ENCODE data around the gene SHC3. TPM values are rescaled to one million over a fixed set of nuclear protein-coding genes. Genes with fewer than 3 reads are reported as not detected.

Gene SHC3
- total and polyA plus RNA-seq, 8 donors: 0.15 to 1.7 (median 1.0) TPM

GRCh38 chr9:88987661-88988060 is 191.0 kb downstream of the SHC3 start:
- no peak for DNase-seq
- Histone ChIP-seq H3K27me3 (peaks cover 0 to 13% (median 7%) of the 10 kb centered on the region in 3 donors), H3K4me3 (no peak overlapping the region), H3K36me3 (no peaks in the 10 kb centered on the region), H3K27ac (no peak overlapping the region), H3K9me3 (no peaks in the 10 kb centered on the region), H3K4me1 (peaks cover 16 to 35% (median 21%) of the 10 kb centered on the region in 4 donors)
- WGBS, 5 donors: 68 to 95% (median 81%) methylated on average over 4 of the region's 4 CpGs
- intact Hi-C loops (cut with DNase I; ENCODE audit: low total_unique reads): no loop called here
- no peak for TF ChIP-seq POLR2A (IDR thresholded peaks at IDR 0.05)
- no peak for TF ChIP-seq CTCF (IDR thresholded peaks at IDR 0.05)
- TF ChIP-seq EP300 (IDR thresholded peaks at IDR 0.05): no peak
- no peak for TF ChIP-seq POLR2AphosphoS5 (IDR thresholded peaks at IDR 0.05)

GRCh38 chr9:88986776-88987175 is 191.8 kb downstream of the SHC3 start:
- Histone ChIP-seq H3K9me3 (no peaks in the 10 kb centered on the region), H3K27ac (no peak overlapping the region), H3K27me3 (peaks cover 0 to 12% (median 7%) of the 10 kb centered on the region in 3 donors), H3K36me3 (no peaks in the 10 kb centered on the region), H3K4me3 (no peak overlapping the region), H3K4me1 (peaks cover 11 to 26% (median 12%) of the 10 kb centered on the region in 4 donors)
- TF ChIP-seq POLR2A (IDR thresholded peaks at IDR 0.05) (no peak), EP300 (IDR thresholded peaks at IDR 0.05) (no peak), CTCF (IDR thresholded peaks at IDR 0.05) (no peak), POLR2AphosphoS5 (IDR thresholded peaks at IDR 0.05) (no peak)
- no peak for DNase-seq
- intact Hi-C loops (cut with DNase I; ENCODE audit: low total_unique reads): no loop called here
- WGBS, 5 donors: 69 to 86% (median 78%) methylated on average over 3 of the region's 3 CpGs

GRCh38 chr9:88985616-88986015 is 193.0 kb downstream of the SHC3 start:
- DNase-seq: no peak
- no peaks in the 10 kb centered on the region for H3K36me3 ChIP-seq
- 73 to 83% (median 75%) methylated on average over 2 of the region's 2 CpGs for WGBS, 5 donors
- no peak overlapping the region for H3K27ac ChIP-seq
- no peaks in the 10 kb centered on the region for H3K9me3 ChIP-seq
- H3K27me3 ChIP-seq: peaks cover 0 to under 1% (median 0%) of the 10 kb centered on the region in 3 donors
- H3K4me3 ChIP-seq: no peak overlapping the region
- H3K4me1 ChIP-seq: peaks cover 2 to 15% (median 8%) of the 10 kb centered on the region in 4 donors
- no peak for TF ChIP-seq CTCF (IDR thresholded peaks at IDR 0.05)
- no peak for TF ChIP-seq POLR2A (IDR thresholded peaks at IDR 0.05)
- no peak for TF ChIP-seq POLR2AphosphoS5 (IDR thresholded peaks at IDR 0.05)
- no peak for TF ChIP-seq EP300 (IDR thresholded peaks at IDR 0.05)
- intact Hi-C loops (cut with DNase I; ENCODE audit: low total_unique reads): no loop called here

- intact Hi-C loops (cut with DNase I; ENCODE audit: low total_unique reads): no loop called here
- H3K4me3 ChIP-seq: no peak overlapping the region
- no peaks in the 10 kb centered on the region for H3K27me3 ChIP-seq
- H3K27ac ChIP-seq: no peak overlapping the region
- 36 to 60% (median 51%) methylated on average over 4 of the region's 4 CpGs for WGBS, 5 donors
- TF ChIP-seq POLR2A (IDR thresholded peaks at IDR 0.05) (no peak), CTCF (IDR thresholded peaks at IDR 0.05) (no peak), POLR2AphosphoS5 (IDR thresholded peaks at IDR 0.05) (no peak), EP300 (IDR thresholded peaks at IDR 0.05) (no peak)
- H3K4me1 ChIP-seq: peaks cover 0 to 8% (median 5%) of the 10 kb centered on the region in 4 donors
- DNase-seq: no peak
- H3K36me3 ChIP-seq: no peaks in the 10 kb centered on the region
- H3K9me3 ChIP-seq: no peaks in the 10 kb centered on the region
These were observed 194.1 kb downstream of the SHC3 start for GRCh38 chr9:88984543-88984883.

All from stomach (tissue), 9 donors.